Measurements from ENCODE around the gene MGME1. TPM values are rescaled to one million over a fixed set of nuclear protein-coding genes. Genes with fewer than 3 reads are reported as not detected.
A peak's percentile ranks its signal among the peaks of the same experiment; 100 is the strongest.

MGME1 gene
- total and polyA plus RNA-seq, 2 of the 13 experiments (the other 11 are each of a cell fraction or from before 2014, with no cell fraction given): 36.7 to 66.6 TPM

GRCh38 chr20:17971300-17972013 lies 2.6 kb downstream of the MGME1 start (continued):
- TF ChIP-seq KAT8 (CRISPR knock-in tag; IDR thresholded peaks at IDR 0.05): no peak
- TF ChIP-seq ZNF383 (CRISPR knock-in tag; IDR thresholded peaks at IDR 0.05; ENCODE audit: borderline replicate concordance): no peak
- peak; percentile 53; the same call in 1 of the 2 replicates for TF ChIP-seq HDAC1 (CRISPR knock-in tag; IDR thresholded peaks at IDR 0.05)
- TF ChIP-seq KDM2A (CRISPR knock-in tag; IDR thresholded peaks at IDR 0.05; ENCODE audit: borderline replicate concordance, low read depth): 0 out of 2 replicates have a peak, but pooled peaks have one; percentile 29
- TF ChIP-seq, protein P1, sequence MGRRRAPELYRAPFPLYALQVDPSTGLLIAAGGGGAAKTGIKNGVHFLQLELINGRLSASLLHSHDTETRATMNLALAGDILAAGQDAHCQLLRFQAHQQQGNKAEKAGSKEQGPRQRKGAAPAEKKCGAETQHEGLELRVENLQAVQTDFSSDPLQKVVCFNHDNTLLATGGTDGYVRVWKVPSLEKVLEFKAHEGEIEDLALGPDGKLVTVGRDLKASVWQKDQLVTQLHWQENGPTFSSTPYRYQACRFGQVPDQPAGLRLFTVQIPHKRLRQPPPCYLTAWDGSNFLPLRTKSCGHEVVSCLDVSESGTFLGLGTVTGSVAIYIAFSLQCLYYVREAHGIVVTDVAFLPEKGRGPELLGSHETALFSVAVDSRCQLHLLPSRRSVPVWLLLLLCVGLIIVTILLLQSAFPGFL (CRISPR knock-in tag; IDR thresholded peaks at IDR 0.05): no peak
- TF ChIP-seq RFX1 (IDR thresholded peaks at IDR 0.05): no peak
- no peak for TF ChIP-seq ZNF230 (CRISPR knock-in tag; IDR thresholded peaks at IDR 0.05)
- no peak for TF ChIP-seq FOXO4 (CRISPR knock-in tag; conservative IDR thresholded peaks at IDR 0.05)
- TF ChIP-seq, protein P2, sequence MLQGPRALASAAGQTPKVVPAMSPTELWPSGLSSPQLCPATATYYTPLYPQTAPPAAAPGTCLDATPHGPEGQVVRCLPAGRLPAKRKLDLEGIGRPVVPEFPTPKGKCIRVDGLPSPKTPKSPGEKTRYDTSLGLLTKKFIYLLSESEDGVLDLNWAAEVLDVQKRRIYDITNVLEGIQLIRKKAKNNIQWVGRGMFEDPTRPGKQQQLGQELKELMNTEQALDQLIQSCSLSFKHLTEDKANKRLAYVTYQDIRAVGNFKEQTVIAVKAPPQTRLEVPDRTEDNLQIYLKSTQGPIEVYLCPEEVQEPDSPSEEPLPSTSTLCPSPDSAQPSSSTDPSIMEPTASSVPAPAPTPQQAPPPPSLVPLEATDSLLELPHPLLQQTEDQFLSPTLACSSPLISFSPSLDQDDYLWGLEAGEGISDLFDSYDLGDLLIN (CRISPR knock-in tag; IDR thresholded peaks at IDR 0.05; ENCODE audit: borderline replicate concordance): no peak
- TF ChIP-seq, protein P3, sequence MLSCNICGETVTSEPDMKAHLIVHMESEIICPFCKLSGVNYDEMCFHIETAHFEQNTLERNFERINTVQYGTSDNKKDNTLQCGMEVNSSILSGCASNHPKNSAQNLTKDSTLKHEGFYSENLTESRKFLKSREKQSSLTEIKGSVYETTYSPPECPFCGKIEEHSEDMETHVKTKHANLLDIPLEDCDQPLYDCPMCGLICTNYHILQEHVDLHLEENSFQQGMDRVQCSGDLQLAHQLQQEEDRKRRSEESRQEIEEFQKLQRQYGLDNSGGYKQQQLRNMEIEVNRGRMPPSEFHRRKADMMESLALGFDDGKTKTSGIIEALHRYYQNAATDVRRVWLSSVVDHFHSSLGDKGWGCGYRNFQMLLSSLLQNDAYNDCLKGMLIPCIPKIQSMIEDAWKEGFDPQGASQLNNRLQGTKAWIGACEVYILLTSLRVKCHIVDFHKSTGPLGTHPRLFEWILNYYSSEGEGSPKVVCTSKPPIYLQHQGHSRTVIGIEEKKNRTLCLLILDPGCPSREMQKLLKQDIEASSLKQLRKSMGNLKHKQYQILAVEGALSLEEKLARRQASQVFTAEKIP (CRISPR knock-in tag; IDR thresholded peaks at IDR 0.05; ENCODE audit: borderline replicate concordance): no peak
- no peak for TF ChIP-seq KDM4B (CRISPR knock-in tag; IDR thresholded peaks at IDR 0.05)
- no peak for TF ChIP-seq ZXDC (CRISPR knock-in tag; IDR thresholded peaks at IDR 0.05)
- no peak for TF ChIP-seq CENPX (CRISPR knock-in tag; IDR thresholded peaks at IDR 0.05)
- TF ChIP-seq ZNF639 (CRISPR knock-in tag; conservative IDR thresholded peaks at IDR 0.05): no peak; the same call in 1 of the 2 replicates
- TF ChIP-seq ZNF841 (CRISPR knock-in tag; IDR thresholded peaks at IDR 0.05; ENCODE audit: borderline replicate concordance): no peak
- TF ChIP-seq ZNF557 (CRISPR knock-in tag; IDR thresholded peaks at IDR 0.05): no peak
- no peak for TF ChIP-seq SSRP1 (CRISPR knock-in tag; IDR thresholded peaks at IDR 0.05)
- TF ChIP-seq SMAD3 (CRISPR knock-in tag; IDR thresholded peaks at IDR 0.05): no peak
- TF ChIP-seq SIN3A (IDR thresholded peaks at IDR 0.05; ENCODE audit: borderline replicate concordance, low read depth, low read length): 0 out of 2 replicates have a peak, but pooled peaks have one; percentile 36
- TF ChIP-seq ZNF563 (CRISPR knock-in tag; IDR thresholded peaks at IDR 0.05): no peak
- TF ChIP-seq SRSF4 (IDR thresholded peaks at IDR 0.05; ENCODE audit: low read depth, low read length, poor library complexity, severe bottlenecking): no peak

Data from HepG2 (cell line).